HFFc6 (cell line): ENCODE data around the gene KLHL30. TPM values are rescaled to one million over a fixed set of nuclear protein-coding genes. Genes with fewer than 3 reads are reported as not detected.

Source experiments
- DNase-seq: peaks from one replicate; pipeline ENCODE4 v3.0.0-alpha.2; 2018
- H3K27ac Mint-ChIP-seq: 2 replicates; pipeline ENCODE4 v1.8.0; 2020; ENCODE audit warnings: mild to moderate bottlenecking, mixed read lengths
- H3K27me3 Mint-ChIP-seq: 2 replicates; pipeline ENCODE4 v1.8.0; 2021; ENCODE audit warnings: mild to moderate bottlenecking, moderate library complexity, mixed read lengths; ENCODE audit not compliant: insufficient read depth
- H3K36me3 Mint-ChIP-seq: 2 replicates; pipeline ENCODE4 v1.8.0; 2021; ENCODE audit warnings: low read depth, mixed read lengths
- H3K4me1 Mint-ChIP-seq: 2 replicates; pipeline ENCODE4 v1.8.0; 2020; ENCODE audit warnings: low read depth, mixed read lengths
- H3K4me3 Mint-ChIP-seq: 2 replicates; pipeline ENCODE4 v1.8.0; 2020; ENCODE audit warnings: mild to moderate bottlenecking, moderate library complexity, mixed read lengths
- H3K9me3 Mint-ChIP-seq: 2 replicates; pipeline ENCODE4 v1.8.0; 2020; ENCODE audit warnings: mild to moderate bottlenecking, mixed read lengths
- CTCF ChIP-seq: fragments of 200-600 bp; sonication (generic); IDR thresholded peaks from 2 replicates; pipeline ENCODE4 v1.5.0; 2021; ENCODE audit warnings: antibody characterized with exemption, mild to moderate bottlenecking
- total RNA-seq, 6 experiments: library from RNA; stranded (reverse); fragmentation: NEBNext Ultra II Directional; extraction: Animal tissue kit (Norgen Biotek cat#: 25700); gene quantifications; 2 replicates in 1 of 6; 3 replicates in 5 of 6; pipeline ENCODE4 v1.2.3, GENCODE V29; 2021

The KLHL30 gene
- total RNA-seq, 6 experiments from 2014 or later, result 0.05 to 0.14 (median 0.12) TPM; not detected in 2

DNA sequence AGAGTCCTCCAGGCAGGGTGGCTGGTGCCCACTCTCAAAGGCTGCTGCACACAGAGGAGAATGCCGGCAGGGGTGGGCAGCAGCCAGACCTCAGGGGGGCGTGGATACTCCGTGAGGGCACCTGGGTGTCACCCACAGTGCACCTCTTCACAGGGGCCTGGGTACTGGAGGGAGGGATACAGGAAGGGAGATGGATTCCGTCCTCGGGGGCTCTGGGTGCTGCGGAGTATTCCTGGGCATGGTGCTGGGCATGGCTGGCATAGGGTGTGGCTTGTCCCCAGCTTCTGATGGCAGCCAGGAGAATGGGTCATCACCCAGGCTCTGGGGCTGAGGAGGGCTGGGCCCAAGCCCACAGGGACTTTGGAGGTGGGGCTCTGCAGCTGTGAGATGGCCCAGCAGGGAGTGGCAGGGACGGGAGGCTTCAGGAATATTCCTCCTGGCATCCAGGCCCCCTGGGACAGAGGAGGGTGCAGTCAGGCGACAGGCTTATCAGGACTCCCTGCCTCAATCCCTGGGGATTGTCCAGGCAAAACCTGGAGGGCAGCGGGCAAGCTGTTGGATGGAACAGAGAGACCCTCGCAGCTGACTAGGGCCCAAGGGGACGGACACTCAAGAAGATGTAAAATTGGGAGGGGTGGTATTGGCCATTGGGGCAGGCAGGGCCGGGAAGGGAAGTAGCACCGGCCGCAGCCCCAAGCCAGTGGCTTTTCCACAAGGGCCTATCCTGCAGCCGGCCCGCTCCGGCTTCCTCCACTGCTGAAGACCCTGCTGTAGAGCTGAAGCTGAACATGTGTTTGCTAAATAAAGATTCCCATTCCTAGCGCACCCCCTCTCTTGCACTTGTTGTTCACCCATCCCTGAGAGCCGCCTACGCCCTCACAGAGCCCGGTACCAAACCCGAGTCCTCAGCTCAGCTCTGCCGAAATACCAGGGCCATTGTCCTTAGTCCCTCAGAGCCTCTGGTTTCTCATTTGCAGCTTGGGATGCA is 5.7 kb upstream of the KLHL30 start:
- Mint-ChIP-seq H3K27ac (no peak overlapping the region), H3K36me3 (no peaks in the 10 kb centered on the region)

GRCh38 chr2:238133499-238134392 is 4.7 kb upstream of the KLHL30 start:
- Mint-ChIP-seq H3K27ac (no peak overlapping the region), H3K9me3 (no peaks in the 10 kb centered on the region), H3K4me1 (no peaks in the 10 kb centered on the region), H3K27me3 (peaks cover 4% of the 10 kb centered on the region), H3K4me3 (no peak overlapping the region), H3K36me3 (no peaks in the 10 kb centered on the region)
- no peak for TF ChIP-seq CTCF
- no peak for DNase-seq

More for the DNA sequence above, 5.7 kb upstream of the KLHL30 start:
- no peaks in the 10 kb centered on the region for H3K4me1 Mint-ChIP-seq
- DNase-seq, result no peak
- H3K4me3 Mint-ChIP-seq, result no peak overlapping the region
- no peaks in the 10 kb centered on the region for H3K9me3 Mint-ChIP-seq
- peaks cover 4% of the 10 kb centered on the region for H3K27me3 Mint-ChIP-seq
- TF ChIP-seq CTCF, result no peak

- H3K9me3 Mint-ChIP-seq, result no peaks in the 10 kb centered on the region
- H3K27me3 Mint-ChIP-seq, result peaks cover 4% of the 10 kb centered on the region
- no peak for TF ChIP-seq CTCF
- H3K4me3 Mint-ChIP-seq, result no peak overlapping the region
- H3K36me3 Mint-ChIP-seq, result no peaks in the 10 kb centered on the region
- DNase-seq, result no peak
- H3K4me1 Mint-ChIP-seq, result no peaks in the 10 kb centered on the region
- no peak overlapping the region for H3K27ac Mint-ChIP-seq
These were observed 4.1 kb upstream of the KLHL30 start for GRCh38 chr2:238134393-238134785.

DNA sequence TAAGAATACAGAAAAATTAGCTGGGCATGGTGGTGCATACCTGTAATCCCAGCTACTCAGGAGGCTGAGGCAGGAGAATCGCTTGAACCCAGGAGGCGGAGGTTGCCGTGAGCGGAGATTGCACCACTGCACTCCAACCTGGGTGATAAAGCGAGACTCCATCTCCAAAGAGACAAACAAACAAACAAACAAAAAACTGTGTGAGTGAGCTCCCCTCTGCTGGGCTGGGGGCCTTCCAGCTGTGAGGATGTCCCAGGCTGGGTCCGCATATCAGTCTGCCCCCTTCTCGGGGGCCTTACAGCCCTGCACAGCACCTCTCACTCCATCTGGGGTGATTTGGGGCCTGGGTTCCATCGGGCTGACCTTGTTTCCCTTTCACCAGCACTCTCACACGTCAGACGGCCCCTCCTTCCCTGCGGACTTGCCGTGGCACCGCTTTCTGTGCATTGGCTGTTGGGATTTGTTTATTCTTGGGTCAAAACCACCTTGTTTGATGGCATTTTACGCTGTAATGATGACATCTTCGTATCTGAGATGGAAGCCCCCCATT is 2.8 kb upstream of the KLHL30 start:
- no peak for DNase-seq
- Mint-ChIP-seq H3K9me3 (no peaks in the 10 kb centered on the region), H3K36me3 (no peaks in the 10 kb centered on the region), H3K27me3 (peaks cover 4% of the 10 kb centered on the region), H3K4me1 (no peaks in the 10 kb centered on the region), H3K4me3 (no peak overlapping the region), H3K27ac (no peak overlapping the region)
- TF ChIP-seq CTCF, result no peak

DNA sequence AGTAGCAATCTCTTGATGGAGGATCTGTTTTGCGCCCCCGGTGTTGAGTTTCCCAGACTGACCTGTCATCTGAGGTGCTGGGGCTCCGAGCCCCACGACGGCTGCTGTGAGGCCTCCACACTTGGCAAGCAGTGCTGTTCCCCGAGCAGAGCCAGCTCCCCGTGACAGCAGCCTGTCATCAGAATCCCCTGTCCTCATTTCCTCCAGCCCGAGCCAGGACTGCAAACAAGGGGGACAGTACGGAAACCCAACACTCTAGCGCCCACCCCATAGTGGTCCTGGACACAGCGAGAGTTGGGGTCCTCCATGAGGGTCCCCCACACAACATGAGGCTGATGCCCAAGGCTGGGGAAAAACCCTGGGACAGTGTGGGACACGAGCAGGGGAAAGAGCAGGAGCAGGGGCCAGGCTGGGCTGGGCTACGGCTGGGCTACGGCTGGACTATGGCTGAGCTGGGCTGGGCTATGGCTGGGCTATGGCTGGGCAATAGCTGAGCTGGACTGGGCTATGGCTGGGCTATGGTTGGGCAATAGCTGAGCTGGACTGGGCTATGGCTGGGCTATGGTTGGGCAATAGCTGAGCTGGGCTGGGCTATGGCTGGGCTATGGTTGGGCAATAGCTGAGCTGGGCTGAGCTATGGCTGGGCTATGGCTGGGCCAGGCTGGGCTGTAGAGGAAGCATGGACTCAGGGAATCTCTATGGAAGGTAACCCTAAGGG is 1.5 kb upstream of the KLHL30 start:
- no peaks in the 10 kb centered on the region for H3K36me3 Mint-ChIP-seq
- H3K27me3 Mint-ChIP-seq, result peaks cover 4% of the 10 kb centered on the region
- no peaks in the 10 kb centered on the region for H3K9me3 Mint-ChIP-seq
- DNase-seq, result peak; percentile 68
- H3K4me3 Mint-ChIP-seq, result no peak overlapping the region
- no peak overlapping the region for H3K27ac Mint-ChIP-seq
- H3K4me1 Mint-ChIP-seq, result peaks cover 8% of the 10 kb centered on the region
- TF ChIP-seq CTCF, result no peak
